ENCODE results near the gene ADCY7. TPM values are rescaled to one million over a fixed set of nuclear protein-coding genes. Genes with fewer than 3 reads are reported as not detected.

ADCY7 gene
- total RNA-seq, 1 experiment from 2014 or later = 4.0 TPM

DNA sequence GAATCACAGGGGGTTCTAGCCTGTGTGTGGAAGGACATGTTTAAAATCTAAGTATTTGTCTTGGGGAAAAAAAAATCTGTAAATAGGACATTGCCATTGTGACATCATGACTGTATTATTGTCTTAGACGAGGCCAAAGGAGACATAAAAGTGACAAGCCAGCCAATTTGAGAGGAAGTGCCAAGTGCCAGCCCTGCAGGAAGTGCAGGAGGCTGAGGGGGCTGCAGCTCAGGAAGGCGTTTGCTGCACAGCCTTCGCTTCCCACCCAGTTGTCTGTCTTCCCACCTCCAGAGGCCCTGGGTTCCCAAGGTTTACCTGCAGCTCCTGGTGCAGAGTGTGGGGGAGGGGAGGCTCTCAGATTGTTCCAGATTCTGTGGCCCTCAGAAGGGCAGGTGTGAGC is 1.3 kb downstream of the ADCY7 start:
- Histone ChIP-seq H3K27me3 (ENCODE audit: insufficient read depth, low read length) (no peaks in the 10 kb centered on the region), H3K14ac (ENCODE audit: insufficient read depth, low read length) (peak overlapping the region; percentile 46; the same call in 1 of the 2 replicates), H4K8ac (replicated peaks; ENCODE audit: insufficient read length, low read depth, low read length) (no peak overlapping the region), H2BK12ac (ENCODE audit: insufficient read length, low read depth, low read length) (no peak overlapping the region), H4K20me1 (ENCODE audit: control insufficient read depth, insufficient read depth, insufficient read length) (no peaks in the 10 kb centered on the region), H3K4ac (ENCODE audit: low read depth, low read length) (no peak overlapping the region), H3T11ph (ENCODE audit: low read length) (no peak overlapping the region), H2AFZ (ENCODE audit: low read length) (no peak overlapping the region), H3K23ac (ENCODE audit: insufficient read length, low read depth, low read length) (no peak overlapping the region), H3K23me2 (ENCODE audit: insufficient read length, low read depth, low read length, poor library complexity, severe bottlenecking) (no peaks in the 10 kb centered on the region), H3K56ac (ENCODE audit: insufficient read length, low read depth, low read length) (no peak overlapping the region), H3K4me1 (ENCODE audit: insufficient read depth, low read length) (peaks cover 2% of the 10 kb centered on the region; the same call in 1 of the 2 replicates), H4K5ac (ENCODE audit: insufficient read length, low read depth, low read length) (no peak overlapping the region), H3K9ac (ENCODE audit: extremely low read depth, insufficient read length, low read length) (no peak overlapping the region), H3K79me1 (ENCODE audit: insufficient read depth, low read depth, low read length, poor library complexity, severe bottlenecking) (no peaks in the 10 kb centered on the region), H4K91ac (ENCODE audit: insufficient read length, low read depth, low read length) (no peak overlapping the region), H2BK15ac (ENCODE audit: low read depth, low read length) (no peak overlapping the region), H3K4me2 (ENCODE audit: insufficient read depth, insufficient read length, low read length) (no peak overlapping the region), H2BK20ac (ENCODE audit: low read depth, low read length, poor library complexity, severe bottlenecking) (no peak overlapping the region), H2BK120ac (ENCODE audit: low read depth, low read length, poor library complexity, severe bottlenecking) (no peak overlapping the region), H3K9me3 (ENCODE audit: control insufficient read depth, low read depth, low read length) (no peaks in the 10 kb centered on the region), H3K79me2 (ENCODE audit: insufficient read depth, low read length) (no peaks in the 10 kb centered on the region), H3K27ac (ENCODE audit: insufficient read length, low read depth, low read length) (no peak overlapping the region), H2AK5ac (ENCODE audit: insufficient read length, low read length) (no peak overlapping the region), H2BK5ac (ENCODE audit: insufficient read length, low read length) (no peak overlapping the region), H3K18ac (ENCODE audit: insufficient read length, low read depth, low read length) (no peak overlapping the region)
- H3K27ac Mint-ChIP-seq = peak overlapping the region in 1 of 3 experiments; percentile 51; a peak in 1 of 7 replicates
- TF ChIP-seq, protein P1, sequence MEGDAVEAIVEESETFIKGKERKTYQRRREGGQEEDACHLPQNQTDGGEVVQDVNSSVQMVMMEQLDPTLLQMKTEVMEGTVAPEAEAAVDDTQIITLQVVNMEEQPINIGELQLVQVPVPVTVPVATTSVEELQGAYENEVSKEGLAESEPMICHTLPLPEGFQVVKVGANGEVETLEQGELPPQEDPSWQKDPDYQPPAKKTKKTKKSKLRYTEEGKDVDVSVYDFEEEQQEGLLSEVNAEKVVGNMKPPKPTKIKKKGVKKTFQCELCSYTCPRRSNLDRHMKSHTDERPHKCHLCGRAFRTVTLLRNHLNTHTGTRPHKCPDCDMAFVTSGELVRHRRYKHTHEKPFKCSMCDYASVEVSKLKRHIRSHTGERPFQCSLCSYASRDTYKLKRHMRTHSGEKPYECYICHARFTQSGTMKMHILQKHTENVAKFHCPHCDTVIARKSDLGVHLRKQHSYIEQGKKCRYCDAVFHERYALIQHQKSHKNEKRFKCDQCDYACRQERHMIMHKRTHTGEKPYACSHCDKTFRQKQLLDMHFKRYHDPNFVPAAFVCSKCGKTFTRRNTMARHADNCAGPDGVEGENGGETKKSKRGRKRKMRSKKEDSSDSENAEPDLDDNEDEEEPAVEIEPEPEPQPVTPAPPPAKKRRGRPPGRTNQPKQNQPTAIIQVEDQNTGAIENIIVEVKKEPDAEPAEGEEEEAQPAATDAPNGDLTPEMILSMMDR (conservative IDR thresholded peaks at IDR 0.05) = no peak
- WGBS (ENCODE audit: extremely low coverage, insufficient read length, low lambda C conversion rate) = no CpG with 5 or more reads among the region's 3 CpGs
- DNase-seq = no peak
- H3K4me1 Mint-ChIP-seq = peaks cover 6 to 28% of the 10 kb centered on the region in 2 experiments; a peak in 3 of 4 replicates
- H3K27me3 Mint-ChIP-seq (ENCODE audit: low read depth) = no peaks in the 10 kb centered on the region
- H3K4me3 Mint-ChIP-seq = no peak overlapping the region
- no peaks in the 10 kb centered on the region for H3K9me3 Mint-ChIP-seq
- no peaks in the 10 kb centered on the region for H3K36me3 Mint-ChIP-seq (ENCODE audit: insufficient read depth in 1 of 3, low read depth in 3 of 3)

Measured in H9 (cell line).